B cell (primary cell): Measurements from ENCODE around the gene CEACAM5. TPM values are rescaled to one million over a fixed set of nuclear protein-coding genes. Genes with fewer than 3 reads are reported as not detected.

ENCODE experiments used
- ATAC-seq: fragments of 200-7000 bp; cut with Tn5 transposase; one replicate; pipeline ENCODE4 v1.10.0; 2021; ENCODE audit warnings: low read depth, mild to moderate bottlenecking, moderate number of reproducible peaks, moderate library complexity
- CTCF ChIA-PET: fragments of 350-600 bp; sonication (Branson Sonifier 250); formaldehyde crosslinking; loops from one replicate; lab custom pipeline; 2021; ENCODE audit warnings: antibody characterized with exemption, inconsistent platforms; lab: Charles Lee
- POLR2A ChIA-PET: fragments of 350-600 bp; sonication (Branson Sonifier 250); formaldehyde crosslinking; loops from one replicate; lab custom pipeline; 2021; ENCODE audit warnings: antibody characterized with exemption; lab: Charles Lee
- DNase-seq: peaks from one replicate; pipeline ENCODE4 v3.0.0; 2013
- H2AFZ ChIP-seq: 2 replicates; pipeline ENCODE4 v1.6.1; 2012; ENCODE audit warnings: mild to moderate bottlenecking, low read depth, low read length; ENCODE audit not compliant: insufficient read depth, poor library complexity, severe bottlenecking
- H3K27ac ChIP-seq, 2 donors: 1 replicate in 1 of 2; 2 replicates in 1 of 2; pipeline ENCODE4 v1.5.1; 2012 to 2013; ENCODE audit warnings: low read length in 2 of 2, mild to moderate bottlenecking in 2 of 2, moderate library complexity in 1 of 2
- H3K27me3 ChIP-seq, 4 experiments: fragments of 200-600 bp in 1 of 4; sonication (generic) in 1 of 4; replicated peaks in 1 of 4; 1 replicate in 2 of 4; 2 replicates in 2 of 4; pipeline versions ENCODE4 v1.6.1 to v1.7.0; 2013 to 2016; ENCODE audit warnings: low read length in 3 of 4, mild to moderate bottlenecking in 2 of 4, mixed read lengths in 1 of 4, moderate library complexity in 1 of 4; ENCODE audit not compliant: insufficient read depth in 4 of 4, control insufficient read depth in 3 of 4; ENCODE audit errors: control extremely low read depth in 1 of 4
- H3K36me3 ChIP-seq, 2 experiments: replicated peaks in 1 of 2; 1 replicate in 1 of 2; 2 replicates in 1 of 2; pipeline versions ENCODE4 v1.6.1 to v1.7.1; 2013; ENCODE audit warnings: low read length in 1 of 2; ENCODE audit not compliant: insufficient read depth in 2 of 2, control insufficient read depth in 1 of 2; ENCODE audit errors: control extremely low read depth in 1 of 2, extremely low read depth in 1 of 2
- H3K4me1 ChIP-seq, 2 donors: fragments of 200-600 bp in 1 of 2; sonication (generic) in 1 of 2; 1 replicate in 1 of 2; 2 replicates in 1 of 2; pipeline versions ENCODE4 v1.5.1 to v1.6.1; 2013 to 2017; ENCODE audit warnings: low read length in 2 of 2; ENCODE audit not compliant: control insufficient read depth in 2 of 2, insufficient read depth in 2 of 2
- H3K4me2 ChIP-seq: replicated peaks from 2 replicates; pipeline ENCODE3; 2012; ENCODE audit warnings: mild to moderate bottlenecking, low read depth, low read length; ENCODE audit not compliant: poor library complexity, severe bottlenecking
- H3K4me3 ChIP-seq, 5 experiments: fragments of 200-600 bp in 1 of 5; sonication (generic) in 1 of 5; 1 replicate in 3 of 5; 2 replicates in 2 of 5; pipeline versions ENCODE4 v1.5.1 to v1.7.0; 2011 to 2016; ENCODE audit warnings: low read length in 4 of 5, mild to moderate bottlenecking in 4 of 5, low read depth in 2 of 5, control low read depth in 1 of 5, moderate library complexity in 1 of 5; ENCODE audit not compliant: insufficient read depth in 1 of 5; ENCODE audit errors: control extremely low read depth in 1 of 5, extremely low read depth in 1 of 5
- H3K79me2 ChIP-seq: fragments of 200-600 bp; sonication (generic); one replicate; pipeline ENCODE4 v1.6.0; 2016; ENCODE audit warnings: low read length; ENCODE audit not compliant: control insufficient read depth, insufficient read depth
- H3K9ac ChIP-seq: fragments of 200-600 bp; sonication (generic); 2 replicates; pipeline ENCODE4 v1.6.1; 2017; ENCODE audit warnings: mild to moderate bottlenecking, low read length, moderate library complexity
- H3K9me3 ChIP-seq, 3 donors: one replicate each; pipeline versions ENCODE4 v1.6.1 to v1.7.1; 2013; ENCODE audit warnings: low read length in 2 of 3; ENCODE audit not compliant: control insufficient read depth in 2 of 3, insufficient read depth in 1 of 3; ENCODE audit errors: control extremely low read depth in 1 of 3
- H4K20me1 ChIP-seq: 2 replicates; pipeline ENCODE4 v1.6.0; 2012; ENCODE audit warnings: mild to moderate bottlenecking, low read length; ENCODE audit not compliant: insufficient read depth, control insufficient read depth, poor library complexity, severe bottlenecking
- H3K27ac Mint-ChIP-seq: one replicate; pipeline ENCODE4 v1.8.0; 2021; ENCODE audit warnings: mixed read lengths
- H3K27me3 Mint-ChIP-seq: one replicate; pipeline ENCODE4 v1.8.0; 2021; ENCODE audit warnings: mixed read lengths
- H3K4me1 Mint-ChIP-seq: one replicate; pipeline ENCODE4 v1.8.0; 2021; ENCODE audit warnings: mixed read lengths
- H3K4me3 Mint-ChIP-seq: one replicate; pipeline ENCODE4 v1.8.0; 2021; ENCODE audit warnings: mixed read lengths
- H3K9me3 Mint-ChIP-seq: one replicate; pipeline ENCODE4 v1.8.0; 2022; ENCODE audit warnings: mixed read lengths; ENCODE audit not compliant: insufficient read depth
- CTCF ChIP-seq: fragments of 200-600 bp; IDR thresholded peaks from one replicate; pipeline ENCODE4 v1.8.0; 2022; ENCODE audit warnings: antibody characterized with exemption, mild to moderate bottlenecking
- EZH2 ChIP-seq: IDR thresholded peaks from 2 replicates; pipeline ENCODE4 v1.6.1; 2012; ENCODE audit warnings: borderline replicate concordance, low read depth, mild to moderate bottlenecking, moderate library complexity, low read length; ENCODE audit not compliant: insufficient read depth, poor library complexity, severe bottlenecking
- WGBS: methylation state at CpG from one replicate; pipeline ENCODE4 v1.1.5; 2013; ENCODE audit warnings: missing lambda C conversion rate; ENCODE audit not compliant: insufficient coverage; 5-methylcytosine and 5-hydroxymethylcytosine counted together
- intact Hi-C: fragments of 100-400 bp; cut with micrococcal nuclease; formaldehyde crosslinking; loops from one replicate; pipeline ENCODE4 v1.10.0; 2022
- polyA plus RNA-seq: library from polyadenylated mRNA; depleted of rRNA; stranded (reverse); fragments of >200 nt; gene quantifications from 2 replicates; pipeline ENCODE4 v1.2.3, GENCODE V29; 2012
- total RNA-seq, 2 donors: library from RNA; stranded (reverse); fragments of 120-200 nt in 1 of 2; gene quantifications; 1 replicate in 1 of 2; 2 replicates in 1 of 2; pipeline versions ENCODE4 v1.2.3 to v1.2.4, GENCODE V29; 2013 to 2022

Gene CEACAM5
- total and polyA plus RNA-seq, 2 donors (not counting 1 experiment from before 2014, with no cell fraction given): not detected

GRCh38 chr19:41697198-41697855 lies 11.1 kb upstream of the CEACAM5 start:
- POLR2A ChIA-PET: no interaction called here
- no peak for DNase-seq

More at GRCh38 chr19:41697198-41697855, 11.1 kb upstream of the CEACAM5 start:
- H3K4me3 Mint-ChIP-seq: no peak overlapping the region
- 67% methylated on average over 8 of the region's 9 CpGs for WGBS
- Histone ChIP-seq H3K79me2 (no peaks in the 10 kb centered on the region), H3K27ac (no peak overlapping the region), H3K36me3 (no peaks in the 10 kb centered on the region), H3K4me2 (no peak overlapping the region), H3K9ac (no peak overlapping the region), H4K20me1 (no peaks in the 10 kb centered on the region), H3K27me3 (peaks cover 0 to 17% (median 7%) of the 10 kb centered on the region in 4 experiments), H3K9me3 (peaks cover under 1 to 17% (median 8%) of the 10 kb centered on the region in 3 donors), H3K4me3 (no peak overlapping the region), H2AFZ (no peak overlapping the region), H3K4me1 (no peaks in the 10 kb centered on the region)
- TF ChIP-seq EZH2 (no peak), CTCF (no peak)
- no peak overlapping the region for H3K27ac Mint-ChIP-seq
- H3K9me3 Mint-ChIP-seq: peaks cover 3% of the 10 kb centered on the region
- intact Hi-C loops: no loop called here
- H3K4me1 Mint-ChIP-seq: peaks cover 4% of the 10 kb centered on the region
- ATAC-seq: no peak
- CTCF ChIA-PET: no interaction called here
- H3K27me3 Mint-ChIP-seq: peaks cover 37% of the 10 kb centered on the region
